ENCODE results near the gene TRMT112. TPM values are rescaled to one million over a fixed set of nuclear protein-coding genes. Genes with fewer than 3 reads are reported as not detected.

The TRMT112 gene
- polyA plus RNA-seq, 3 donors, result 203 to 244 (median 219) TPM

DNA sequence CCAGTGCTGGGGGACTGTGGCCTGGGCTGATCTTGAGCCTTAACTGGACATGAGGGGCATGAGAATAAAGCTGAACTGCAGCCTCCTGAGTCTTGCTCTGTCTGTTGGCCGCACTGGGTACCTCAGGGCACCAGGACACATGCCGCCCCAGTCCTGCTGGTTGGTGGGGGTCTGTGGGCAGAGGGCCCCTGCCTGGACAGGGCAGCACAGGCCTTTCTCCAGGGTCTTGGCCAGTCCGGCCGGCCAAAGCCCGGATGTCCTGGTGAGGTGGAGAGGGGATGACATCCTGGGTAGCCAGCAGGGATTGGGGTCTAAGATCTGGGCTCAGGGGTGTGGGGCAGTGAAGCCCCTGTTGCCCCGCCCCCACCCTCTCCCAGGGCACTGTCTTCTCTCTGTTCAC lies 40.1 kb upstream of the TRMT112 start:
- DNase-seq (ENCODE audit: extremely low read depth in 1 of 11, low read depth in 9 of 11, low spot score in 4 of 11), result no peak

DNA sequence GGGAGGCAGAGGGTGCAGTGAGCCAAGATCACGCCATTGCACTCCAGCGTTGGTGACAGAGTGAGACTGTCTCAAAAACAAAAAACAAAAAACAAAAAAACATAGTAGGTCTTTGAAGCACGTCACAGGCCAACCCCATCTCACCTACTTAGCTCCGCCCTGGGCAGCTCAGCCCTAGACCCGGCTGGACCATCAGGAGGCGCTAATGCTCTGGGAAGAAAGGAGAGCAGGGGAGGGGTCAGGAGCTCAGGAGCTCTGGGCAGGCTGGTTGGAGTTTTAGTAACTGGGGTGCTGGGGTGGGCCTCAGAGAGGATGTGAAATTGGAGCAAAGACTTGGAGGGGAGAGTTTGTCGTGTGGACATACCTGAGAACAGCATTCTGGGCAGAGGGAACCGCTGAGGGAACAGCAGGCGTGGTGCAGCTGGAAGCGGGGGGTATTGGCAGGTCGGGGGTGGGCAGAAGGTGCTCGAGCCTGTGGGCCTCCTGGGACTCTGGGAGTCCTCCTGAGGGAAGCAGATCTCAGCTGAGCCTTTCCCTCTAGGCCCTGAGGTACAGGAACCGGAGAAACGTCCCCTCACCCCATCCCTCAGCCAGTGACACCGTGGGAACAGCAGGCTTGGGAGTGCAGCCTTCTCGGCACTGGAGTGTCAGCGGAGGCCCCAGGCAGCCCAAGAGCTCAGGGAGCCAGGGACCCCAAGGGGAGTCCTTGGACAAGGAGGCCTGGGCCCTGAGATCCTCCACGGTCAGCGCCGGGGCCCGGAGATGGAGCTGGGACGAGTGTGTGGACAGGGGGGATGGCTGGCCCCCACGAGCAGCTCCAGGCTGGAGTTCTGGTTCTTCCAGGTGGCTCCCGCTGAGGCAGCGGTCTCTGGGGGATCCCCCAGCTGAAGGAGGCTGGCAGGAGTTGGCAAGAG lies 39.4 kb upstream of the TRMT112 start:
- no peak for DNase-seq (ENCODE audit: extremely low read depth in 1 of 11, low read depth in 9 of 11, low spot score in 4 of 11)

DNA sequence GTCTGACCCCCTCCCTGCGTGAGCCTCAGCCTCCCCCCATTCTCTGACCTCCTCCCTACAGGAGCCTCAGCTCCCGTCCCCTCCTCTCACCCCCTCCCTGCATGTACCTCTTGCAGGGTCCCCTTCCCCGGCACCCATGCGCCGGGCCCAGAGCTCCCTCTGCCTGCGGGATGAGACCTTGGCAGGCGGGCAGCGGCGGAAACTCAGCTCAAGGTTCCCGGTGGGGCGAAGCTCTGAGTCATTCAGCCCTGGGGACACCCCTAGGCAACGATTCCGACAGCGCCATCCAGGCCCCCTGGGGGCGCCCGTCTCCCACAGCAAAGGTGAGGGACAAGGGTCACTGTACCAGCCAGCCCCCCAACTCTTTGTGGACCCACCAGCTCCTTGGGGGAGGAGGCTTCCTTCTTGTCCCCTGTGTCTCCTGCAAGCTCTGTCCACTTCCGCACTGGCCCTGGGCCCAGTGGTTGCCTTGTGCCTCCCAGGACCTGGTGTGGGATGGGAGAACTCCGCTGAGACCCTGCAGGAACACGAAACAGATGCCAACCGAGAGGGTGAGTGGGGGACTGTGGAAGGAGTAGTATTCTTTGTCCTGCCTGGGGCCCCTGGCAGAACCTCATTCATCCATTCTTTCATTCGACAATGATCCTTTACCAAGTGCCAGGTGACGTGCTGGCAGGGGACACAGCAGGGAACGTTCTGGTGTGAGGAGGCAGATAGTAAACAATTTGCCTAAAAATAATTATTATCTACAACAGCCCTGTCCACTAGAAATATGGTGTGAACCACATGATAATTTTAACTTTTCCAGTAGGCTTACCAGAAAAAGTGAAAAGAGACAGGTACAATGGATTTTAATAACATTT lies 38.0 kb upstream of the TRMT112 start:
- DNase-seq (ENCODE audit: extremely low read depth in 1 of 11, low read depth in 9 of 11, low spot score in 4 of 11), result peak in 3 of 11 donors; percentile 27 to 61 (median 52)

DNA sequence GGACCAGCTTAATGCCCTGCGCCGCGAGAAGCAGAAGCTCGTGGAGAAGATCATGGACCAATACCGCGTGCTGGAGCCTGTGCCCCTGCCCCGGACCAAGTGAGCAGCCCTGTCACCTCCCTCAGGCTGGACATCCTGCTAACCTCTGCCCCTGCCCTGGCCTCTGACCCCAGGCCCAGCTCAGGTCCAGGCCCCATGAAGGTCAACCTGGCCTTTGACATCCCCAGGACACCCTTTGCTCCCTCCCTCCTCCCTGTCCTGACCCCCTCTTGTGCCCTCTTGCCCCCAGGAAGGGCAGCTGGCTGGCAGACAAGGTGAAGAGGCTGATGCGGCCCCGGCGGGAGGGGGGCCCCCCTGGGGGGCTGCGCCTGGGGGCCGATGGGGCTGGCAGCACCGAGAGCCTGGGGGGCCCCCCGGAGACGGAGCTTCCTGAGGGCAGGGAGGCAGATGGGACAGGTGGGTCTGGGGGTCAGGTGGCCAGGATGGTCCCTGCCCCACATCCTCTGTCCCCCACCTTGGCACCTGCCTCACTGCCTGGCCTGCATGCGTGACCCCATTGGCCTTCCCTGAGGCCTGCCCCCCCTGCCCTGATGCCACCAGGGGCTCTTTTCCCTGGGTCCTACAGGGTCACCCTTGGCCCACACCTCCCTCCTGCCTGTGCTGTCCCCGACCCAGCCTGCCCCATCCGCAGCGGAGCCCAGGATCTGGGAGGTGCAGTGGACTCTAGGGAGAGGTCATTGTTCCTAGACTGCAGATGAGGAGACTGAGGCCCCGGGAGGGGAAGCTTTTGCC lies 36.6 kb upstream of the TRMT112 start:
- no peak for DNase-seq (ENCODE audit: extremely low read depth in 1 of 11, low read depth in 9 of 11, low spot score in 4 of 11)

DNA sequence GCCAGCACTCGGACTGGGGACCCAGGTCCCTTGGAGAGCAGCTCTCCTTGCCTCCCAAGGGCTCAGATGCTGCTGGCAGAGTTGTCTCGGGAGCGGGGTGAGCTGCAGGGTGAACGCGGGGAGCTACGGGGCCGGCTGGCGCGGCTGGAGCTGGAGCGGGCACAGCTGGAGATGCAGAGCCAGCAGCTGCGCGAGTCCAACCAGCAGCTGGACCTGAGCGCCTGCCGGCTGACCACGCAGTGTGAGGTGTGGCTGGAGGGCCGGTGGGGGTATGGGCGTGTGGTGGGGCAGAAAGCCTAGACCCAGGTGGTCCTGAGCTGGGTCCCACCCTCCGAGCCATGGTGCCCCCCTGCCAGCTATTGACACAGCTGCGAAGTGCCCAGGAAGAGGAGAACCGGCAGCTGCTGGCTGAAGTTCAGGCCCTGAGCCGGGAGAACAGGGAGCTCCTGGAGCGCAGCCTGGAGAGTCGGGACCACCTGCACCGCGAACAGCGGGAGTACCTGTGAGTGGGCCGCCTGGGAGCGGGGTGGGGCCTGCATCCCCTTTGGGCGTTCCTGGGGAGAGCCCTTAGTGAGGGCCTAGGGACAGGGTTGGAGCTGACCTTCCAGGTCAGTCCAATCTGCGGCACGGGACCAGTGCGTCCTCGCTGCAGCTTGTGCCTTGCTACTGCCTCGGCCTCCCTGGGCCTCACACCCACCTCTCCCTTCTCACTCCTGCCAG lies 35.8 kb upstream of the TRMT112 start:
- DNase-seq (ENCODE audit: extremely low read depth in 1 of 11, low read depth in 9 of 11, low spot score in 4 of 11), result no peak

DNA sequence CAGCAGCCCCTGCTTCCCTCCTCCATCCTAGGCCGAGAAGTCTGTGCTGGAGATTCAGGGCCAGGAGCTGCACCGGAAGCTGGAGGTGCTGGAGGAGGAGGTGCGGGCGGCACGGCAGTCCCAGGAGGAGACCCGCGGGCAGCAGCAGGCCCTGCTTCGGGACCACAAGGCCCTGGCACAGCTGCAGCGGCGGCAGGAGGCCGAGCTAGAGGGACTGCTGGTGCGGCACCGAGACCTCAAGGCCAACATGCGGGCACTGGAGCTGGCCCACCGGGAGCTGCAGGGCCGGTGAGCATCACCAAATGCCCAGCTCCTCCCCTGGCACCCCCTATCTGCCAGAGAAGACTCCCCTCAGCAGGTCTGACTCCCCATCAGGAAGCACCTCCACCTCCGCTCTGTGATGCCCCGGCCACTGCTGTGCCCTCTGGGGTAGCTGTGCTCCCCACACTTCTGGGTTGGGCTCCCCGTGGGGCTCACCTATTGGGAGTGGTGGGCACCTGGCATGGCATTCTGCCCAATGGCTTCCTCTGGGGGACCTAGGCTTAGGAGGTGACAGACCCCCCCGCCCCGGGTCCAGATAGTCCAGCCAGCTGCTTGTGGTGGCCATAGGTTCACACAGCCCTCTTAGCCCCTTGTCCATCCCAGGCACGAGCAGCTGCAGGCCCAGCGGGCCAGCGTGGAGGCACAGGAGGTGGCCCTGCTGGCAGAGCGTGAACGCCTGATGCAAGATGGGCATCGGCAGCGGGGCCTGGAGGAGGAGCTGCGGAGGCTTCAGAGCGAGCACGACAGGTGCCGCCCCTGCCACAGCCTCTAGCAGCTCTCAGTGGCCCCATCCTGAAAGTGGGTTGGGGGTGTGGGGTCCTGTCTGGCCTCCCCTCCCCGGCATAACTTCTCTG lies 35.0 kb upstream of the TRMT112 start:
- no peak for DNase-seq (ENCODE audit: extremely low read depth in 1 of 11, low read depth in 9 of 11, low spot score in 4 of 11)

DNA sequence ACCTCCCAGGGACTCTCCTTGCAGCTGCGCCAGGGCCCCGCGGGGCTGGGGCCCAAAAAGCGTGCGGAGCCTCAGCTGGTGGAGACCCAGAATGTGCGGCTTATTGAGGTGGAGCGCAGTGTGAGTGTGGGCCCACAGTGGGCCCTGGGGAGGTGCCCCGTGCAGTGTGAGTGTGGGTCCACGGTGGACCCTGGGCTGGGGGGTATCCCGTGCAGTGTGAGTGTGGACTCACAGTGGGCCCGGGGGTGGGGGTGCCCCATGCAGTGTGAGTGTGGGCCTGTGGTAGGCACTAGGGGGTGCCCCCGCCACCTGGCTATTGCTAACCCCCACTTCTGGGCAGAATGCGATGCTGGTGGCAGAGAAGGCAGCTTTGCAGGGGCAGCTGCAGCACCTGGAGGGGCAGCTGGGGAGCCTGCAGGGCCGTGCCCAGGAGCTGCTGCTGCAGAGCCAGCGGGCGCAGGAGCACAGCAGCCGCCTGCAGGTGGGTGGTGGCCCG lies 33.8 kb upstream of the TRMT112 start:
- no peak for DNase-seq (ENCODE audit: extremely low read depth in 1 of 11, low read depth in 9 of 11, low spot score in 4 of 11)

DNA sequence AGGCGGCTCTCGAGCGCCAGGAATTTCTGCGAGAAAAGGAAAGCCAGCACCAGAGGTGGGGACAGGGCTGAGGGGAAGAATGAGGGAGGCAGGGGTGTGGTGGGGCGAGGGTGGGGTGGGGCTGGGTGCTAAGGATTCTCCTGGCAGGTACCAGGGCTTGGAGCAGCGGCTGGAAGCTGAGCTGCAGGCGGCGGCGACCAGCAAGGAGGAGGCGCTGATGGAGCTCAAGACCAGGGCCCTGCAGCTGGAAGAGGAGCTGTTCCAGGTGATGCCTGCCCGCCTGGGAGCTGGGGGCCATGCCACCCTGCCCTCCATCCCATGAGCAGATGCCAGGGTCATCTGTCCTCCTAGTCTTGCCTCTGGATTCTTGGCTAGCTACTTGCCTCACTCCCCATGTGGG lies 32.0 kb upstream of the TRMT112 start:
- no peak for DNase-seq (ENCODE audit: extremely low read depth in 1 of 11, low read depth in 9 of 11, low spot score in 4 of 11)

DNA sequence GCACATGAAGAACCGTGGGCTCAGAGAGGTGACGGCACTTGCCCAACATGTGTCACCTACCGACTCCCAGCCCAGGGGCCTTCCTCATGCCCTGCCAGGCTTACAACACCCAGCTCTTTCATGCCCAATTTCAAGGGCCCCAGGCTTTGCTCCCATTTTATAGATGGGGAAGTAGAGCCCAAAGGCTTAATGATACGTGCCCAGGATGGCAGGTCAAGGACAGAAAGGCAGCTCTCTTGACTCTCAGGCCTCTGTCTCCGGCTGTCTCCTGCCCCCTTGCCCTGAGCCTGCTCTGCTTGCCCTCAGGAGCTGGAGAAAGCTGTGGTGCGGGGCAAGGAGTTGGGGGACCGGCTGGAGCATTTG lies 31.6 kb upstream of the TRMT112 start:
- no peak for DNase-seq (ENCODE audit: extremely low read depth in 1 of 11, low read depth in 9 of 11, low spot score in 4 of 11)

DNA sequence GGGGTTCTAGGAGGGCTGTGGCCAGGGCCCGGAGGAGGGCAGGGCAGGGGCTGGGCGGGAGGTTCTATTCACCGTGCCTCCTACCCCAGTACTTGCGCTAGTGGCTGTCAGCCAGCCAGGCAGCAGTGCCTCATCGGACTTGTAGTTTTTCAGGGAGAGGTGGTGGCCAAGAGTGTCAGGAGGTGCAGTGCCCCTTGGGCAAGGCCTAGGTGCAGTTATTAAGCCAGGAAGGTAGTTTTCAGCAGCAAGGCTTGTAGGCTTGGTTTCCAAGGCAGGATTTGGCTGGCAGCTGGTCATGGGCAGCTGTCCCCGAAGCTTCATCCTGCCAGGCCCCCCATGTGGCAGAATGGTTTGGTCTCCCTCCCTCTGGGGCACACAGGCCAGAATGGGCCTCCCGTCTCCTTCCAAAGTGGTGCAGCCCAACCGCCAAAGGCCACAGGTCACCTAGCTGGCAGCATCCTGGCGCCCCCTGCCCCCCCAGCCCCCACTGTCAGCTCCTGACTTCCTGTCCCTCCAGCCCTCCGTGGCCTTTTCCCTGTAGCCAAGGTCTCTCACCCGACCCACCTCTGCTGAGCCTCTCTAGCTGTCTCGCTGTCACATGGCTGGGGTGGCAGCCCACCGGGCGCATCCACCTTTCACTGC lies 31.1 kb upstream of the TRMT112 start:
- DNase-seq (ENCODE audit: extremely low read depth in 1 of 11, low read depth in 9 of 11, low spot score in 4 of 11), result no peak

DNA sequence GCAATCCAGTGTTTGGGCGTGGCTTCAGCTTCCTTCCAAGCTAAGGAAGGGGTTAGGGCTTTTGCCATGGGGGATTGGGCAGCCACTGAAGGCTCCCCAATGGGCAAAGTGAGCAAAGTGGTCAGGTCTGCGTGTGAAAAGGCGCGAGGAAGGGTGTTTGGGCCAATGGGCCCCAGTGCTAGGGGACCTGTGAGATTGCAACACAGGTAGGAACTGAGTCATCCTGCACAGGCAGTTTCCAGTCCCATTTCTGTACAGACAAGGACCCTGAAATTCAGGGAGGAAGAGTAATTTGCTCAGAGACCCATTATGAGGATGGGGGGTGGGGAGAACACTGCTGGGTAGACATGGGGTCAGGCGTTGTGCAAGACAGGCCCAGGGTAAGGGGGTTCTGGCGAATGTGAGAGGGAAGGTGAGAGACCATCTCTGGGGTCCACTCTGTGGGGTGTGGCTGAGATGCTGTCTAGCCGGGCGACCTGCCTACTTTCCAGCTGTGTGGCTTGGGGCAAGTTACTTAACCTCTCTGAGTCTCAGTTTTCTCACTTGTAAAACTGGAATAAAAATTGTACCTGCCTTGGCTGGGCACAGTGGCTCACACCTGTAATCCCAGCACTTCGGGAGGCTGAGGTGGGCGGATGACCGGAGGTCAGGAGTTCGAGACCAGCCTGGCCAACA lies 30.0 kb upstream of the TRMT112 start:
- no peak for DNase-seq (ENCODE audit: extremely low read depth in 1 of 11, low read depth in 9 of 11, low spot score in 4 of 11)

DNA sequence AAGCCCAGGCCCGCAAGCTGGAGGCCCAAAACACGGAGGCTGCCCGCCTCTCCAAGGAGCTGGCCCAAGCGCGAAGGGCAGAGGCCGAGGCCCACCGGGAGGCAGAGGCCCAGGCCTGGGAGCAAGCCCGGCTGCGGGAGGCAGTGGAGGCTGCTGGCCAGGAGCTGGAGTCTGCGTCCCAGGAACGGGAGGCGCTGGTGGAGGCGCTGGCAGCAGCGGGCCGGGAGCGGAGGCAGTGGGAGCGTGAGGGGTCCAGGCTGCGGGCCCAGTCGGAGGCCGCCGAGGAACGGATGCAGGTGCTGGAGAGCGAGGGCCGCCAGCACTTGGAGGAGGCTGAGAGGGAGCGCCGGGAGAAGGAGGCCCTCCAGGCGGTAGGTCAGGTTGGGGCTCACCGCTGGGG lies 27.4 kb upstream of the TRMT112 start:
- DNase-seq (ENCODE audit: extremely low read depth in 1 of 11, low read depth in 9 of 11, low spot score in 4 of 11), result no peak

DNA sequence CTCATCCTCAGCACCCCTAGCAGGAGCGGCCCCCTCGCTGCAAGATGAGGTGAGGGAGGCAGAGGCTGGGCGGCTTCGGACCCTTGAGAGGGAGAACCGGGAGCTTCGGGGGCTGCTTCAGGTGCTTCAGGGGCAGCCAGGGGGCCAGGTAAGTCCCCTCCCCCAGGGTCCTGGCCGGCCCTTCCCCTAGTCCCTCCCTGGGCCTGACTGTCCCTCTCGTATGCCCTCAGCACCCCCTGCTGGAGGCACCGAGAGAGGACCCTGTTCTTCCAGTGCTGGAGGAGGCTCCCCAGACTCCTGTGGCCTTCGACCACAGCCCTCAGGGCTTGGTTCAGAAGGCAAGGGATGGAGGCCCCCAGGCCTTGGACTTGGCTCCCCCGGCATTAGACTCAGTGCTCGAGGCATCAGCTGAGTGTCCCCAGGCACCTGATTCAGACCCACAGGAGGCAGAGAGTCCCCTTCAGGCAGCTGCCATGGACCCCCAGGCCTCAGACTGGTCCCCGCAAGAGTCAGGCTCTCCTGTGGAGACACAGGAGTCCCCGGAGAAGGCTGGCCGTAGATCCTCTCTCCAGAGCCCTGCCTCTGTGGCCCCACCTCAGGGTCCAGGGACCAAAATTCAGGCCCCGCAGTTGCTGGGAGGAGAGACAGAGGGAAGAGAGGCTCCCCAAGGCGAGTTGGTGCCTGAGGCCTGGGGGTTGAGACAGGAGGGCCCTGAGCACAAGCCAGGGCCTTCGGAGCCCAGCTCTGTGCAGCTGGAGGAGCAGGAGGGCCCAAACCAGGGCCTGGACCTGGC lies 26.6 kb upstream of the TRMT112 start:
- DNase-seq (ENCODE audit: extremely low read depth in 1 of 11, low read depth in 9 of 11, low spot score in 4 of 11), result no peak

DNA sequence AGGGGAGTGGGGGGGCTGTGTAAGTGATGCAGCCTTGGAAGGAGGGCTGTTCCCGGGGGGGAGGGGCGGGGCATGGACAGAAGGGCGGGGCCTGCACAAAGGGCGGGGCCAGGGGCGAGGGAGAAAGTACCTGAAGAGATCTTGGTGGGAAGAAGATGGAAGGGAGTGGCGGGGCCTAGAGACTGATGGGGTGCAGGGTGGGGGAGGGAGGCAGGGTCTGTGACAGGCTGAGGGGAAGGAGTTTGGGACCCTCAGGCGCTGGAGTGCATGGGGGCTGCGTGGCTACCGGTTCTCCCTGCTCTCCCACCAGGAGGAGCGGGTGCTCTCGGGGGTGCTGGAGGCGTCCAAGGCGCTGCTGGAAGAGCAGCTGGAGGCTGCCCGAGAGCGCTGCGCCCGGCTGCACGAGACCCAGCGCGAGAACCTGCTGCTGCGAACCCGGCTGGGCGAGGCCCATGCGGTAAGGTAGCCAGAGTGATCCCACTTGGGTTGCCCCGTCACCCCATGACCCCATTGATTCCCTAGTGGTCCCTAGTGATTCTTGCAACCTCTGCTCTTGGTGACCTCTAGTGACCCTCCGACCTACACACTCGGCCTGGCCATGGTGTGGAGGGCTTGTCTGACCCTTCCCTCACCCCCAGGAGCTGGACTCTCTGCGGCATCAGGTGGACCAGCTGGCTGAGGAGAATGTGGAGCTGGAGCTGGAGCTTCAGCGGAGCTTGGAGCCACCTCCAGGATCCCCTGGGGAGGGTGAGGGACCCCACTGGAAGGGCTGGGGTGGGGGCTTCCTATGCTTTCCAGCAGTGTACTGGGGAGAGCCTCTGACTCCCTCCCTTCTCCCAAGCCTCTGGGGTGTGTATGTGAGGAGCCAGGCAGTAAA lies 25.7 kb upstream of the TRMT112 start:
- no peak for DNase-seq (ENCODE audit: extremely low read depth in 1 of 11, low read depth in 9 of 11, low spot score in 4 of 11)

Measured in renal cortex interstitium (tissue), 11 donors.